ENCODE results near the gene PRKAG2.

Gene PRKAG2

GRCh38 chr7:151694828-151695580 lies 181.9 kb downstream of the PRKAG2 start:
- DNase-seq (ENCODE audit: low read depth), result no peak

GRCh38 chr7:151694441-151694827 lies 182.5 kb downstream of the PRKAG2 start:
- DNase-seq (ENCODE audit: low read depth), result no peak

- no peak for DNase-seq (ENCODE audit: low read depth)
Measured at GRCh38 chr7:151693140-151693539, 183.8 kb downstream of the PRKAG2 start.

- DNase-seq (ENCODE audit: low read depth), result no peak
Measured at GRCh38 chr7:151692721-151693120, 184.2 kb downstream of the PRKAG2 start.

GRCh38 chr7:151691449-151691848 lies 185.5 kb downstream of the PRKAG2 start:
- no peak for DNase-seq (ENCODE audit: low read depth)

- DNase-seq (ENCODE audit: low read depth), result no peak
Measured at GRCh38 chr7:151690606-151691005, 186.3 kb downstream of the PRKAG2 start.

- DNase-seq (ENCODE audit: low read depth), result no peak
Measured at GRCh38 chr7:151689196-151689971, 187.5 kb downstream of the PRKAG2 start.

- no peak for DNase-seq (ENCODE audit: low read depth)
Measured at GRCh38 chr7:151688236-151688780, 188.6 kb downstream of the PRKAG2 start.

- no peak for DNase-seq (ENCODE audit: low read depth)
Measured at GRCh38 chr7:151687523-151688235, 189.2 kb downstream of the PRKAG2 start.

GRCh38 chr7:151686826-151687225 lies 190.1 kb downstream of the PRKAG2 start:
- DNase-seq (ENCODE audit: low read depth), result no peak

- no peak for DNase-seq (ENCODE audit: low read depth)
Measured at GRCh38 chr7:151686016-151686766, 190.7 kb downstream of the PRKAG2 start.

- DNase-seq (ENCODE audit: low read depth), result no peak
Measured at GRCh38 chr7:151684408-151685175, 192.3 kb downstream of the PRKAG2 start.

GRCh38 chr7:151683615-151684407 lies 193.1 kb downstream of the PRKAG2 start:
- DNase-seq (ENCODE audit: low read depth), result no peak

- no peak for DNase-seq (ENCODE audit: low read depth)
Measured at GRCh38 chr7:151682831-151683614, 193.9 kb downstream of the PRKAG2 start.

GRCh38 chr7:151681726-151682125 lies 195.2 kb downstream of the PRKAG2 start:
- DNase-seq (ENCODE audit: low read depth), result no peak

- DNase-seq (ENCODE audit: low read depth), result no peak
Measured at GRCh38 chr7:151680810-151681209, 196.1 kb downstream of the PRKAG2 start.

GRCh38 chr7:151679881-151680612 lies 196.9 kb downstream of the PRKAG2 start:
- no peak for DNase-seq (ENCODE audit: low read depth)

- no peak for DNase-seq (ENCODE audit: low read depth)
Measured at GRCh38 chr7:151679071-151679708, 197.7 kb downstream of the PRKAG2 start.
